Osteoblast (primary cell): ENCODE measurements around the gene LCOR. TPM values are rescaled to one million over a fixed set of nuclear protein-coding genes. Genes with fewer than 3 reads are reported as not detected.

Source experiments
- DNase-seq: peaks from one replicate; pipeline ENCODE4 v3.0.0; 2011; ENCODE audit warnings: low spot score, mixed read lengths; ENCODE audit not compliant: insufficient read length; ENCODE audit errors: missing footprints
- H2AFZ ChIP-seq: 2 replicates; pipeline ENCODE4 v1.6.0; 2011; ENCODE audit warnings: mild to moderate bottlenecking, low read length
- H3K27ac ChIP-seq: 2 replicates; pipeline ENCODE4 v1.5.1; 2011; ENCODE audit warnings: mild to moderate bottlenecking, low read depth, low read length, moderate library complexity
- H3K27me3 ChIP-seq: 2 replicates; pipeline ENCODE4 v1.6.0; 2012; ENCODE audit warnings: mild to moderate bottlenecking, control low read depth, inconsistent platforms, low read length, moderate library complexity; ENCODE audit not compliant: insufficient read depth
- H3K36me3 ChIP-seq: 2 replicates; pipeline ENCODE4 v1.5.1; 2011; ENCODE audit warnings: mild to moderate bottlenecking, low read length, control low read depth, moderate library complexity; ENCODE audit not compliant: insufficient read depth
- H3K4me1 ChIP-seq: 2 replicates; pipeline ENCODE4 v1.5.1; 2011; ENCODE audit warnings: mild to moderate bottlenecking, low read length, control low read depth, moderate library complexity; ENCODE audit not compliant: insufficient read depth
- H3K4me2 ChIP-seq: 2 replicates; pipeline ENCODE4 v1.6.0; 2011; ENCODE audit warnings: mild to moderate bottlenecking, low read length; ENCODE audit not compliant: insufficient read depth
- H3K4me3 ChIP-seq: fragments of 200-600 bp; sonication (generic); 3 replicates; pipeline ENCODE4 v1.5.1; 2012; ENCODE audit warnings: mild to moderate bottlenecking, low read length, inconsistent platforms; ENCODE audit not compliant: insufficient read depth
- H3K79me2 ChIP-seq: 2 replicates; pipeline ENCODE4 v1.6.0; 2012; ENCODE audit warnings: mild to moderate bottlenecking, low read length, control low read depth, inconsistent platforms; ENCODE audit not compliant: insufficient read depth
- H3K9me3 ChIP-seq: 2 replicates; pipeline ENCODE4 v1.5.1; 2011; ENCODE audit warnings: low read depth, low read length, control low read depth
- H4K20me1 ChIP-seq: 2 replicates; pipeline ENCODE4 v1.6.0; 2012; ENCODE audit warnings: mild to moderate bottlenecking, low read length, control low read depth; ENCODE audit not compliant: insufficient read depth
- CTCF ChIP-seq: IDR thresholded peaks from 2 replicates; pipeline ENCODE4 v1.5.1; 2011; ENCODE audit warnings: mild to moderate bottlenecking, low read depth, low read length, moderate library complexity; ENCODE audit errors: extremely low read depth
- total RNA-seq: library from RNA; depleted of rRNA; stranded (reverse); fragments of >200 nt; gene quantifications from 2 replicates; pipeline ENCODE4 v1.2.3, GENCODE V29; 2012

LCOR gene
- total RNA-seq, 1 donor: 19.2 TPM

- H3K4me1 ChIP-seq: no peaks in the 10 kb centered on the region
- no peak overlapping the region for H3K27ac ChIP-seq
- no peak overlapping the region for H3K4me2 ChIP-seq
- no peaks in the 10 kb centered on the region for H3K27me3 ChIP-seq
- TF ChIP-seq CTCF: no peak
- H3K9me3 ChIP-seq: no peaks in the 10 kb centered on the region
- H3K4me3 ChIP-seq: no peak overlapping the region
- H2AFZ ChIP-seq: no peak overlapping the region
- no peaks in the 10 kb centered on the region for H3K36me3 ChIP-seq
- H3K79me2 ChIP-seq: peaks cover 94% of the 10 kb centered on the region
- H4K20me1 ChIP-seq: peaks cover 34% of the 10 kb centered on the region
- DNase-seq: no peak
Observed at GRCh38 chr10:96891840-96892239, 59.7 kb downstream of the LCOR start.

DNA sequence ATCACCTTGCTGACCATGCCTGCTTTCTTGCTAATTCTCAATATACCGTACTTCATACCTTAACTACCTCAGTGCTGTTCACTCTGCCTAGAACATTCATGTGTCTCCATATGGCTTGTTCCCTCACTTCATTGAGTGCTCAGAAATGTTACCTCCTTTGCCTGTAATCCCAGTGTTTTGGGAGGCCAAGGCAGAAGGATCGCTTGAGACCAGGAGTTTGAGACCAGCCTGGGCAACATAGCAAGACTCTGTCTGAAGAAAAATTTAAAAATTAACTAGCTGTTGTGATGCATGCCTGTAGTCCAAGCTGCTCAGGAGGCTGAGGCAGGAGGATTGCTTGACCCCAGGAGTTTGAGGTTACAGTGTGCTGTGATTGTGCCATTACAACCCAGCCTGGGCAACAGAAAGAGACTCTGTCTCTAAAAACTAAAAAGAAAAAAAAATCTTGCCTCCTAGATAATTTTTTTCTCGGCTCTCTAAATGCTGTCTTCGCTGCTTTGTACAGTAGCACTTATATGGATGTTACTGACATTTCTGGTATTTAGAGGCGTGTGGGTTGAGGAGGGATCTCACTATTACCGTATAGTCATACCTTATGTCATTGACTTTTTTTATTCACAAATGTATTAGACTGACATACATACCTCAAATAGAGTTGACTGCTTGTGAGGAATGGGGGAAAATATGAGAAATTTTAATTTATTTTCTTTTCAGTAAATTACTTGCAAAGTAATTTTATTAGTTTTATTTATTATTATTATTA lies 63.7 kb downstream of the LCOR start:
- no peaks in the 10 kb centered on the region for H3K9me3 ChIP-seq
- no peaks in the 10 kb centered on the region for H3K27me3 ChIP-seq
- no peak for TF ChIP-seq CTCF
- no peaks in the 10 kb centered on the region for H3K36me3 ChIP-seq
- H3K27ac ChIP-seq: no peak overlapping the region
- DNase-seq: no peak
- peaks cover 93% of the 10 kb centered on the region for H3K79me2 ChIP-seq
- no peak overlapping the region for H3K4me2 ChIP-seq
- H4K20me1 ChIP-seq: peaks cover 36% of the 10 kb centered on the region
- no peaks in the 10 kb centered on the region for H3K4me1 ChIP-seq
- H2AFZ ChIP-seq: no peak overlapping the region
- H3K4me3 ChIP-seq: no peak overlapping the region

DNA sequence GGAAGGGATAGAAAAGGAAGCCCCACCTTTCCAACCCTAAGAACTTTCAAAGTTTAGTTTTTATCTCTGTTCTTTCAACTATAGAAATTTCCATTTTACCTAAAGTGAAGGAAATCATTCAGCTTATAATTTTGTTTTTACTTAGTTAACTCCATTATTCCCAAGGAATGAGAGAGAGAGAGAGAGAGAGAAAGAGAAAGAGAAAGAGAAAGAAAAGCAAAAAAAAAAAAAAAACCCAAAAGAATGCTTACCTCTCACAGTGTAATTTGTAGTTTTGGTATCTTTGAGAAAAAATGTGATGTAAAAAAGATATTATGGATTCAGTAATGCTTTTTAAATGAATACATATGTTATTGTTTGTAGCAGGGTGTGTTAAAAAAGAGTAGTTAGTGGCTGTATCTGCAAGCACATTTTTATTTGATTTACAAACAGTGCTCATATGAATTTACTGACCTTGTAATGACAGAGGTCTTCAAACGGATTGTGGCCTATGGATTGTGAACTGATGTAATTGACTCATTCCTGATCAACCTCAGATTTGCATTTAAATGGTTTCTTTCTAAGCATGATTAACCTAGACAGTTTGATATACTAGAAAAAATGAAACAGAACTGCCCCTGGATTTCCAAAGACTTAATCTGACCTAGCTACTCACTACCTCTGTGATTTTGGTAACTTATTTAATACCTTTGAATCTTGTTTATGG lies 64.9 kb downstream of the LCOR start:
- Histone ChIP-seq H3K9me3 (no peaks in the 10 kb centered on the region), H3K27me3 (no peaks in the 10 kb centered on the region), H3K4me1 (no peaks in the 10 kb centered on the region), H2AFZ (no peak overlapping the region), H4K20me1 (peaks cover 39% of the 10 kb centered on the region), H3K27ac (no peak overlapping the region), H3K36me3 (no peaks in the 10 kb centered on the region), H3K4me2 (no peak overlapping the region), H3K79me2 (peaks cover 92% of the 10 kb centered on the region), H3K4me3 (no peak overlapping the region)
- no peak for DNase-seq
- TF ChIP-seq CTCF: no peak

DNA sequence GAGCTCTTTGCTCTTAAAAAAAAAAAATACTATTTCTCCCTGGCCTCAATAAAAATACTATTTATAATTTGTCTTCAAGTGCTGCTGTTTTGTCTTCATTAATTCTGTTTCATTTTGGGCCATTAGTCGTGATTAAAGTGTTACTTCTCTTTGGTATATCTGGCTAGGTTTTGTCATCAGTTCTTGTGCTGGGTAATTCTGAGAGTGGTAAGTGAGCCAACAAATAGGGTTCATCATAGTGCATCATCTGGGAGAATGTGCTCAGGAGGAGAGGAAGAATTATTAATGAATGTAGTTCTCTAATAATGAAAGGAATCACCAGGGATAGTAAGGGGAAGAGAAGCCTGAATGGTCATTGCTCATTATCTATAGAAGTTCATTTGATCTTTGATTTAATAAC lies 70.0 kb downstream of the LCOR start:
- Histone ChIP-seq H3K79me2 (peaks cover 94% of the 10 kb centered on the region), H4K20me1 (peaks cover 59% of the 10 kb centered on the region), H3K9me3 (no peaks in the 10 kb centered on the region), H3K4me2 (no peak overlapping the region), H3K4me1 (no peaks in the 10 kb centered on the region), H3K27ac (no peak overlapping the region), H3K4me3 (no peak overlapping the region), H3K36me3 (no peaks in the 10 kb centered on the region), H2AFZ (no peak overlapping the region), H3K27me3 (no peaks in the 10 kb centered on the region)
- no peak for DNase-seq
- no peak for TF ChIP-seq CTCF
